Stimulated activated naive CD8-positive, alpha-beta T cell treated with anti-CD3 and anti-CD28 coated beads, Interleukin-15, Interleukin-2, amounts not matched to agents 100 U/mL and 50 U/mL, for 24 hours (primary cell): ENCODE data around the gene RPSA.
"Not testable (repeated sequence)": the region's sequence is repeated elsewhere in the genome, so short reads cannot be mapped to it uniquely, and the experiment has no call there.

ENCODE experiments used
- ATAC-seq: fragments of 150-1000 bp; cut with Tn5 transposase; one replicate; pipeline ENCODE4 v1.10.0; 2021
- DNase-seq: peaks from one replicate; pipeline ENCODE4 v3.0.0; 2021

The RPSA gene

DNA sequence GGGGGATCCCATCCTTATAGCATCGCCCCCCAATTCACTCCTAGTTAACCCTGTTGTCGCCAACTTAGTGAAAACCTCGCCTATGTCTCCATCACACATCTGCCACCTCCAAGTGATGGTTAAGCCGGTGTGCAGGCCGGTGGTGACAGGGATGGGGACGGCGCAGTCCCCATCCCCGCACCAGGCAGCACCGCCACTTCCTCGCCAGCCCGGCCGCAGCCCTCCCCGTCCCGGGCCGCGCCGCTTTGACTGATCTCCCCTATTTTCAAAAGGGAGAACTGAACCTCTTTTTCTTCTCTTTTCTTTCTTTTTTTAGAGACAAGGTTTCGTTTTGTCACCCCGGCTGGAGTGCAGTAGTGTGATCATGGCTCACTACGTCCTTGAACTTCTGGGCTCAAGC, 49.6 kb downstream of the RPSA start:
- DNase-seq (no peak), ATAC-seq (no peak)

DNA sequence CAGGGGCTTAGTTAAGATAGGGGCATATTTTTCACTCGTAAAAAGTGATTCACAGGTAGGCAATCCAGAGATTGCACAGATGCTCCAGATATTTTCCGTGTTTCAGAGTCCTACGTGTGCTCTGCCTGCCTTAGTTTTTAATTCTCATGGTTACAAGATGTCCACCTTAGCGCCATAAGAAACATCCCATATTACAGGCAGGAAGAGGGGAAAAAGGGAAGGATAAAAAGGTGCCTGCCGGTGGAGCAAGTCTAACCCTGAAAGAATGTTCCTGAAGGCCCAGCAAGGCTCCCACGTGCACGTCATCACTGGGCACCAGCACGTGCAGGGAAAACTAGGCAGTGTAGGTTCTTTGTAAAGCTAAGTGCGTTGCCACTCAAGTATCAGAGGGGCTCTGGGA, 50.8 kb downstream of the RPSA start:
- ATAC-seq (no peak), DNase-seq (no peak)

DNA sequence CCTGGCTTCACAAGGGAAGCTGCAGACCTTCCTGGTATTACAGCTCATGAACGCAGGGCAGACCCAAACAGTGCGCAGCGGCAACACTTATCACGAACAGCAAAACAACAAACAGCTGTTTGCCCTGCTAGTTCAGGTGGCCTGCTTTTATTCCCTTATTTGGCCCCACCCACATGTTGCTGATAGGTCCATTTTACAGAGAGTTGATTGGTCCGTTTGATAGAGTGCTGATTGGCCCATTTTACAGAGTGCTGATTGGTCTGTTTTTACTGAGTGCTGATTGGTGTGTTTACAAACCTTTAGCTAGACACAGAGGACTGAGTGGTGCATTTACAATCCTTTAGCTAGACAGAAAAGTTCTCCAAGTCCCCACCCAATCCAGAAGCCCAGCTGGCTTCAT, 52.1 kb downstream of the RPSA start:
- ATAC-seq, DNase-seq: not testable (repeated sequence)

DNA sequence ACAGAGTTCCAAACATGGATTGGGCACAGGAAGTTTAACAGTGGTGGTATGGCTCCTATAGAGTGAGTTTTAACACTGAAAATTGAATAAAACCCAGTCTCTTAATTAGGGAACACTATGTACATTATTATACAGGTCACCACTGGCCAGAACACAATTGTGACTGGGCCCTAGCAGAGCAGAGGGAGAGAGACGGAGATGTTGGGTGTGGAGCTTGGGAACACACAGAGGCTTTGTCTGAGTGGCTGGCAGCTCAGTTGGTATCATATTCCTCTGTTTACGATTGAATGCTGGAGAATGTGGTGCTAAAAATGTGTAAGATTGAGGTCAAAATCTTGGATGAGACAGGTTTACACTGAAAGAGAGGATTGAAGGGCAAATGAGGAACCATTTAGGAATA, 54.2 kb downstream of the RPSA start:
- ATAC-seq (no peak), DNase-seq (no peak)
